ENCODE measurements around the gene TMEM131L. TPM values are rescaled to one million over a fixed set of nuclear protein-coding genes. Genes with fewer than 3 reads are reported as not detected.

Gene TMEM131L
- total RNA-seq, 2 experiments from 2014 or later, result 51.7 to 52.4 TPM

DNA sequence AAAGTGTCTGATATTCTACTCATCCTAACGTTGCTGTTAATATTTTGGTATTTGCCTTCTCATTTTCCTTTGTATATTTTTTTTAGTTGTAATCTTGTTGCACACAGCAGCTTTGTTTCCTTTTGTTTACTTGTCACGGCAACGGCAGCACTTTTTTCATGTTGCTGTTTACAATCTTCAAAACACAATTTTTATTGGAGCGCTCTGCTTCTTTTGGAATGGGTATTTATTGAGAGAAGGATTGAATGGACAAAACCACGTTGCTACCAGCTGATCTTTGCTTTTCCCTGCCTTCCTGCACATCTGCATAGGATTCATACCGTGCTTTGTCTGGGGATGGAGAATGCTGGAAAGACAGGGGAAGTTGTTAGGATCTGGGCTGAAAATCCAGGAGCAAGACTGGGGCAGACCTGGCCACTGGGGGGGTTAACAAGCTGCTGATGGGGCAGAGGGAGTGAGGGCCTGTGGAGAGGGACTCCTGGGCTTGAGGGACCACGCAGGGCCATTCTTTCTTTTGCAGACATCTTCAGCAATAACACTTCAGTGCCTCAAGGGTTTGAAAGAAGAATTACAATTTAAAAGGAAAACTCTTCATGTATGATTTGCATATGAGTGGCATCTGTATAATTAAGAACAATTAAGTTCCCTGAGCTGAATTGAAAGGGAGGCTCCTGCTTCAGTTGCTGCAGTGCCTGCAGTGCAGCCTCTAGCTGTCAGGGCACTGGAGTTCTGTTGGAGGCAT lies 69.8 kb downstream of the TMEM131L start:
- TF ChIP-seq CTCF (IDR thresholded peaks at IDR 0.05), result no peak
- Mint-ChIP-seq H3K4me3 (no peak overlapping the region), H3K4me1 (ENCODE audit: low read depth) (peaks cover 80% of the 10 kb centered on the region), H3K27ac (peak overlapping the region; percentile 83), H3K27me3 (no peaks in the 10 kb centered on the region), H3K36me3 (ENCODE audit: low read depth) (peaks cover 30% of the 10 kb centered on the region), H3K9me3 (no peaks in the 10 kb centered on the region)
- ATAC-seq (no peak), DNase-seq (no peak)
- POLR2A ChIA-PET, result interaction anchor here (0.8 to 3.4 kb wide), 10 partner anchors 8 to 68 kb away, joined by 3 to 16 read pairs (median 4); no protein-coding TSS in a partner anchor
- intact Hi-C loops (cut with micrococcal nuclease), result no loop called here
- CTCF ChIA-PET, result interaction anchor here (0.6 to 2.4 kb wide), 12 partner anchors 9 to 214 kb away, joined by 3 to 9 read pairs (median 4); partner anchors contain the start of gene TMEM131L

DNA sequence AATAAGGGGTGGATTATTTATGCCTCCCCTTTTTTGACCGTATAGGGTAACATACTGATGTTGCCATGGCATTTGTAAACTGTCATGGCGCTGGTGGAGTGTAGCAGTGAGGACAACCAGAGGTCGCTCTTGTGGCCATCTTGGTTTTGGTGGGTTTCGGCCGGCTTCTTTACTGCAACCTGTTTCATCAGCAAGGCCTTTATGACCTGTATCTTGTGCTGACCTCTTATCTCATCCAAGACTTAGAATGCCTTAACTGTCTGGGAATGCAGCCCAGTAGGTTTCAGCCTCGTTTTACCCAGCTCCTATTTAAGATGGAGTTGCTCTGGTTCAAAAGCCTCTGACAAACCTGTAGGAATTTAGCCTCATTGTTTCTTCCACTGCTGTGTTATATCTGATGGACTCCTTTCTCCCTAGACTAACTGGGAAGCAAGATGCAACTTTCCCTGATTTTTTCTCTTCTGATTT lies 71.4 kb downstream of the TMEM131L start:
- no peak for TF ChIP-seq CTCF (IDR thresholded peaks at IDR 0.05)
- peaks cover 82% of the 10 kb centered on the region for H3K4me1 Mint-ChIP-seq (ENCODE audit: low read depth)
- intact Hi-C loops (cut with micrococcal nuclease), result no loop called here
- no peaks in the 10 kb centered on the region for H3K9me3 Mint-ChIP-seq
- DNase-seq, result no peak
- H3K4me3 Mint-ChIP-seq, result no peak overlapping the region
- ATAC-seq, result no peak
- CTCF ChIA-PET, result interaction anchor here (2.4 kb wide), 1 partner anchor 48 kb away, joined by 9 read pairs; no protein-coding TSS in a partner anchor
- H3K27ac Mint-ChIP-seq, result peak overlapping the region; percentile 51
- no peaks in the 10 kb centered on the region for H3K27me3 Mint-ChIP-seq
- peaks cover 37% of the 10 kb centered on the region for H3K36me3 Mint-ChIP-seq (ENCODE audit: low read depth)
- POLR2A ChIA-PET, result no interaction called here

DNA sequence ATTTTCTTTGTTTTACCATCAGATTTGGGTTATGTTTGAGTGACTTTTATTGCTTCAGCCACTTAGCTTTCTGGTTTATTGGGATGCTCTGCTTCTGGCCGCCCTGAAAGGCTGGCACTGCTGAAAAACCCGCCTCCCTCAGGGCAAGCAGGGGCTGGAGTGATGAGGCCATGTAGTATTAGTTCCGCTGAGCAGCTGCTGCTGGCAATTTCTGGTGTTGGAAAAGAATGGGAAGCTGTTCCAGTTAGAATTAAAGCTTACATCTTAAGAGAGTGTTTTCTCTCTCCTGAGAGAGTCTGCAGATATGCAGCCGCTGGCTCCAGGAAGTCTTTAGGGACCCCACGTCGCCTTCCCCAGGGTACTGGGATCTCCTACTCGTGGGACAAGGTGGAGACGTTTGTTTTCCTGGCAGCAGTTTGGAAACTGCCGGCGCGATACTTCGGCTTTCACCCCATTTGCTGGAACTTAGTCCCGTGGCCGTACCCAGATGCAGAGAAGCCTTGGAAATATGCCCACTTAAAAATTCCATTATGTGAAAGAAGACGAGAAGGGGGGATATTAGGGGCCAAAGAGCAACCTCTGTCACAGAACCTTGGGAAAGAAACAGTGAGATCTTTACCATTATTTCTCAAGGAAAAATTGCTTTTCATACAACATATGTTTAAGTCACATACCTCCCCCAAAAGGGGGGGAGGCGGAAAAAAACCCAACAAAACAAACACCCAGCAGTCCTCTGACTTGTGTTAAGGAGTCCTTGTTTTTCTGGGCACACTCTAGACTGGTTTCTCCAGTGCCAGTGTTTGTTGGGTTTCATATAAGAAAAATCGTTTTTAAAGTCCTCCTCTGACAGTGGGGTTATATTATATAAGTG lies 72.6 kb downstream of the TMEM131L start:
- Mint-ChIP-seq H3K4me1 (ENCODE audit: low read depth) (peaks cover 82% of the 10 kb centered on the region), H3K36me3 (ENCODE audit: low read depth) (peaks cover 43% of the 10 kb centered on the region), H3K9me3 (no peaks in the 10 kb centered on the region), H3K27me3 (no peaks in the 10 kb centered on the region), H3K4me3 (no peak overlapping the region), H3K27ac (peak overlapping the region; percentile 21)
- DNase-seq (no peak), ATAC-seq (no peak)
- CTCF ChIA-PET, result interaction anchor here (1.4 kb wide), 1 partner anchor 10 kb away, joined by 3 read pairs; no protein-coding TSS in a partner anchor
- POLR2A ChIA-PET, result no interaction called here
- TF ChIP-seq CTCF (IDR thresholded peaks at IDR 0.05), result no peak
- intact Hi-C loops (cut with micrococcal nuclease), result no loop called here

- no peak for TF ChIP-seq CTCF (IDR thresholded peaks at IDR 0.05)
- peaks cover 78% of the 10 kb centered on the region for H3K4me1 Mint-ChIP-seq (ENCODE audit: low read depth)
- intact Hi-C loops (cut with micrococcal nuclease), result no loop called here
- CTCF ChIA-PET, result interaction anchor here (1.4 kb wide), 1 partner anchor 9 kb away, joined by 3 read pairs; no protein-coding TSS in a partner anchor
- H3K9me3 Mint-ChIP-seq, result no peaks in the 10 kb centered on the region
- no peak overlapping the region for H3K4me3 Mint-ChIP-seq
- ATAC-seq, result no peak
- no peaks in the 10 kb centered on the region for H3K27me3 Mint-ChIP-seq
- peaks cover 46% of the 10 kb centered on the region for H3K36me3 Mint-ChIP-seq (ENCODE audit: low read depth)
- DNase-seq, result no peak
- no peak overlapping the region for H3K27ac Mint-ChIP-seq
- POLR2A ChIA-PET, result no interaction called here
Measured at GRCh38 chr4:153539422-153539821, 73.3 kb downstream of the TMEM131L start.
